Upper lobe of left lung (tissue), 4 donors: ENCODE data around the gene YIF1B.

Experiments
- CTCF ChIP-seq, 6 experiments: fragments of 450-650 bp in 4 of 6; fragments of 200-600 bp in 2 of 6; sonication (generic) in 2 of 6; IDR thresholded peaks; one replicate each; pipeline ENCODE4 v1.5.1; 2016 to 2019; ENCODE audit warnings: antibody characterized with exemption in 6 of 6
- EP300 ChIP-seq, 4 donors: sonication (generic); formaldehyde crosslinking; IDR thresholded peaks; one replicate each; pipeline ENCODE4 v1.5.1; 2017; ENCODE audit warnings: antibody characterized with exemption in 4 of 4, control low read depth in 2 of 4
- POLR2AphosphoS5 ChIP-seq, 2 donors: sonication (generic); formaldehyde crosslinking; IDR thresholded peaks; one replicate each; pipeline ENCODE4 v1.5.1; 2017; ENCODE audit warnings: antibody characterized with exemption in 2 of 2

GRCh38 chr19:38318660-38319059, 2.9 kb upstream of the YIF1B start:
- TF ChIP-seq CTCF (IDR thresholded peaks at IDR 0.05) (no peak), POLR2AphosphoS5 (IDR thresholded peaks at IDR 0.05) (no peak), EP300 (IDR thresholded peaks at IDR 0.05) (no peak)
